Measurements from ENCODE around the gene CENPH. TPM values are rescaled to one million over a fixed set of nuclear protein-coding genes. Genes with fewer than 3 reads are reported as not detected.
"Not testable (repeated sequence)": the region's sequence is repeated elsewhere in the genome, so short reads cannot be mapped to it uniquely, and the experiment has no call there.

CENPH gene
- total RNA-seq, 1 donor from 2014 or later = not detected

DNA sequence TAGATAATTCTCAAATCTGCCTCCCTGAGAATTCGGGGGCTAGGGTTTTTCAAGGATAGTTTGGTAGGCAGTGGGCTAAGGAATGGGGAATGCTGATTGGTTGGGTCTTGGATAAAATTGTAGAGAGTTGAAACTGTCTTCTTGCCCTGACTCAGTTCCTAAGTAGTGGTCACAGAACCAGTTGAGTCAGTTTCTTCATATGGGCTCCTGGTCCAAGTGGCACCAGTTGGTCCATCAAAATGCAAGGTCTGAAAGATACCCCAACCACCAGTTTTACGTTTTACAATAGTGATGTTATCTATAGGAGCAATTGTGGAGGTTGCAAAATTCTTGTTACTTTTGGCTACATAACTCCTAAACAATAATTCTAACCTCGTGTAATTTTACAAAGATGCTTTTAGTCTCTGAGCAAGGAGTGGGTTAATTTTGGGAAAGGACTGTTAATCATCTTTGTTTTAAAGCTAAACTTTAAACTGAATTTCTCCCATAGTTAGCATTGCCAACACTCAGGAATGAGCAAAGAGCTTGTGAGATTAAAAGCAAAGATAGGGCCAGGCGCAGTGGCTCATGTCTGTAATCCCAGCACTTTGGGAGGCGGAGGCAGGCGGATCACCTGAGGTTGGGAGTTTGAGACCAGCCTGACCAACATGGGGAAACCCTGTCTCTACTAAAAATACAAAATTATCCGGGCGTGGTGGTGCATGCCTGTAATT is 53.0 kb downstream of the CENPH start:
- intact Hi-C loops (cut with DNase I) = no loop called here
- H3K4me1 ChIP-seq = no peaks in the 10 kb centered on the region
- H3K27me3 ChIP-seq = no peaks in the 10 kb centered on the region
- no peak for DNase-seq (ENCODE audit: low spot score in 2 of 2)
- H3K4me3 ChIP-seq = no peak overlapping the region
- H3K9me3 ChIP-seq = no peaks in the 10 kb centered on the region
- H3K36me3 ChIP-seq = peaks cover 6 to 9% of the 10 kb centered on the region in 2 donors
- TF ChIP-seq, protein P1, sequence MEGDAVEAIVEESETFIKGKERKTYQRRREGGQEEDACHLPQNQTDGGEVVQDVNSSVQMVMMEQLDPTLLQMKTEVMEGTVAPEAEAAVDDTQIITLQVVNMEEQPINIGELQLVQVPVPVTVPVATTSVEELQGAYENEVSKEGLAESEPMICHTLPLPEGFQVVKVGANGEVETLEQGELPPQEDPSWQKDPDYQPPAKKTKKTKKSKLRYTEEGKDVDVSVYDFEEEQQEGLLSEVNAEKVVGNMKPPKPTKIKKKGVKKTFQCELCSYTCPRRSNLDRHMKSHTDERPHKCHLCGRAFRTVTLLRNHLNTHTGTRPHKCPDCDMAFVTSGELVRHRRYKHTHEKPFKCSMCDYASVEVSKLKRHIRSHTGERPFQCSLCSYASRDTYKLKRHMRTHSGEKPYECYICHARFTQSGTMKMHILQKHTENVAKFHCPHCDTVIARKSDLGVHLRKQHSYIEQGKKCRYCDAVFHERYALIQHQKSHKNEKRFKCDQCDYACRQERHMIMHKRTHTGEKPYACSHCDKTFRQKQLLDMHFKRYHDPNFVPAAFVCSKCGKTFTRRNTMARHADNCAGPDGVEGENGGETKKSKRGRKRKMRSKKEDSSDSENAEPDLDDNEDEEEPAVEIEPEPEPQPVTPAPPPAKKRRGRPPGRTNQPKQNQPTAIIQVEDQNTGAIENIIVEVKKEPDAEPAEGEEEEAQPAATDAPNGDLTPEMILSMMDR (IDR thresholded peaks at IDR 0.05) = no peak
- no peak overlapping the region for H3K27ac ChIP-seq

DNA sequence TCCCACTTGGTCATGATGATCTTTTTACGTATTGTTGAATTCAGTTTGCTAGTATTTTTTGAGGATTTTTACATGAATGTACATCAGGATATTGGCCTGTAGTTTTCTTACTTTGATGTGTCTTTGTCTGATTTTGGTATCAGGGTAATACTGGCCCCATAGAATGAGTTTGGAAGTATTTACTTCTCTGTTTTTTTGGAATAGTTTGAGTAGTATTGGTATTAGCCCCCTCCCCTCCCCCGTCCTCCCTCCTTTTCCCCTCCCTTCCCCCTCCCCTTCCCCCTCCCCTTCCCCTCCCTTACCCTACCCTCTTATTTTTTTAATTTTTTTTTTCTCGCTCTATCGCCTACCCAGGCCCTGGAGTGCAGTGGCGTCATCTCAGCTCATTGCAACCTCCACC is 55.6 kb downstream of the CENPH start:
- Histone ChIP-seq H3K4me3 (no peak overlapping the region), H3K4me1 (no peaks in the 10 kb centered on the region), H3K36me3 (peaks cover 6% of the 10 kb centered on the region in 2 donors), H3K9me3 (peaks cover 0 to 5% of the 10 kb centered on the region in 2 donors), H3K27ac (no peak overlapping the region), H3K27me3 (no peaks in the 10 kb centered on the region)
- TF ChIP-seq, protein P1 (IDR thresholded peaks at IDR 0.05) = no peak
- no peak for DNase-seq (ENCODE audit: low spot score in 2 of 2)
- intact Hi-C loops (cut with DNase I) = no loop called here

DNA sequence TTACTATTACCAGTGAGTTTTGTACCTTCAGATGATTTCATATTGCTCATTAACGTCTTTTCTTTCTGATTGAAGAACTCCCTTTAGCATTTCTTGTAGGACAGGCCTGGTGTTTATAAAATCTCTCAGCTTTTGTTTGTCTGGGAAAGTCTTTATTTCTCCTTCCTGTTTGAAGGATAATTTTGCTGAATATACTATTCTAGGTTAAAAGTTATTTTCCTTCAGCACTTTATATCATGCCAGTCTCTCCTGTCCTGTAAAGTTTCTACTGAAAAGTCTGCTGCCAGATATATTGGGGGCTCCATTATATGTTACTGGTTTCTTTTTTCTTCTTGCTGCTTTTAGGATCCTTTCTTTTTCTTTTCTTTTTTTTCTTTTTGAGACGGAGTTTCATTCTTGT is 58.6 kb downstream of the CENPH start:
- H3K4me1 ChIP-seq = no peaks in the 10 kb centered on the region
- no peaks in the 10 kb centered on the region for H3K27me3 ChIP-seq
- intact Hi-C loops (cut with DNase I) = no loop called here
- H3K4me3 ChIP-seq = no peak overlapping the region
- H3K36me3 ChIP-seq = peaks cover 0 to 4% of the 10 kb centered on the region in 2 donors
- DNase-seq (ENCODE audit: low spot score in 2 of 2) = no peak
- TF ChIP-seq, protein P1 (IDR thresholded peaks at IDR 0.05) = no peak
- peaks cover 0 to 5% of the 10 kb centered on the region in 2 donors for H3K9me3 ChIP-seq
- no peak overlapping the region for H3K27ac ChIP-seq

DNA sequence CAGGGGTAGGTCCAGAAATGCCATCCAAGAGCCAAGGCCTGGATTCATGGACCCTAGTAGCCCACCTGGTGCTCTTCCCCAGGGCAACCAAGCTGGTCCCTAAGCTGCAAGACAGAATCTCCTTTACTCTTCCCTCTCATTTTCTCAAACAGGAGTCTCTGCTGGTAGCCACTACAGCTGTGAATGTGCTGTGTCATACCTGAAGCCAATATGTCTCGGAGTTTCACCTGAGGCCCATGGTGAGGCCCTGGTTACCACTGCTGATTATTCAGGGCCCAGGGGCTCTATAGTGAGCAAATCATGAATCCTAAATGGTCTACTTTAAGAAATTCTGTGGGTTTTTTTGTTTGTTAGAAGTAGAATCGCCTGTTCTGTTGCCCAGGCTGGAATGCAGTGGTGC is 61.2 kb downstream of the CENPH start:
- no peak overlapping the region for H3K4me3 ChIP-seq
- no peak for DNase-seq (ENCODE audit: low spot score in 2 of 2)
- H3K36me3 ChIP-seq = peaks cover 0 to 4% of the 10 kb centered on the region in 2 donors
- TF ChIP-seq, protein P1 (IDR thresholded peaks at IDR 0.05) = no peak
- no peaks in the 10 kb centered on the region for H3K4me1 ChIP-seq
- intact Hi-C loops (cut with DNase I) = no loop called here
- H3K27ac ChIP-seq = no peak overlapping the region
- no peaks in the 10 kb centered on the region for H3K27me3 ChIP-seq
- peaks cover 0 to 5% of the 10 kb centered on the region in 2 donors for H3K9me3 ChIP-seq

DNA sequence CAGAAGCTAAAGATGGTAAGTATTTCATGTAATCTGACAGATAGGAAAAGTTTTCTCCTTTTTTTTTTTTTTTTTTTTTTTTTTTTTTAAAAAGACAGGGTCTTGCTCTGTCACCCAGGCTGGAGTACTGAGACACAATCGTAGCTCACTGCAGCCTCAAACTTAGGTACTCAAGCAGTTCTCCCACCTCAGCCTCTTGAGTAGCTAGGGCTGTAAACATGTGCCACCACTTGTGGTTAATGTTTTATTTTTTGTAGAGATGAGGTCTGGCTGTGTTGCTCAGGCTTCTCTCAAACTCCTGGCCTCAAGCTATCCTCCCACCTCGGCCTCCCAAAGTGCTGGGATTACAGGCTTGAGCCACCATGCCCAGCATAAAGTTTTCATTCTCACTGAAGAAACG is 63.1 kb downstream of the CENPH start:
- Histone ChIP-seq H3K4me1 (no peaks in the 10 kb centered on the region), H3K27ac (no peak overlapping the region), H3K4me3 (no peak overlapping the region), H3K36me3 (peaks cover 10 to 12% of the 10 kb centered on the region in 2 donors), H3K27me3 (no peaks in the 10 kb centered on the region), H3K9me3 (peaks cover 0 to 5% of the 10 kb centered on the region in 2 donors)
- intact Hi-C loops (cut with DNase I) = no loop called here
- TF ChIP-seq, protein P1 (IDR thresholded peaks at IDR 0.05) = no peak
- DNase-seq (ENCODE audit: low spot score in 2 of 2) = no peak

DNA sequence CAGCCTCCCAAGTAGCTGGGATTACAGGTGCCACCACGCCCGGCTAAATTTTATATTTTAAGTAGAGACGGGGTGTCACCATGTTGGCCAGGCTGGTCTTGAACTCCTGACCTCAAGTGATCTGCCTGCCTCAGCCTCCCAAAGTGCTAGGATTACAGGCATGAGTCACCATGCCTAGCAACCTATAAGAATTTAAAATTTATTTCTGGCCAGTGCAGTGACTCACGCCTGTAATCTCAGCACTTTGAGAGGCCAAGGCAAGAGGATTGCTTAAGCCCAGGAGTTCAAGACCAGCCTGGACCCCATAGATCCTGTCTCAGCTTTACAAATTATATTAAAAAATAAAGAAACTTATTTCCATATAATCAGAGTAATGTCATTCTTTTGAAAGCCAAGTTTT is 66.6 kb downstream of the CENPH start:
- peaks cover 27 to 45% of the 10 kb centered on the region in 2 donors for H3K36me3 ChIP-seq

More for the DNA sequence above, 66.6 kb downstream of the CENPH start:
- H3K9me3 ChIP-seq; H3K4me1 ChIP-seq; H3K27ac ChIP-seq; H3K4me3 ChIP-seq; DNase-seq (ENCODE audit: low spot score in 2 of 2); H3K27me3 ChIP-seq; intact Hi-C loops (cut with DNase I): not testable (repeated sequence)

All from ascending aorta (tissue), 2 donors.